GDM1 (cell line): ENCODE measurements around the gene PKN1.
"Not testable (repeated sequence)": the region's sequence is repeated elsewhere in the genome, so short reads cannot be mapped to it uniquely, and the experiment has no call there.

ENCODE experiments used
- DNase-seq: peaks from one replicate; lab custom pipeline; 2025; lab: John Stamatoyannopoulos, UW

Gene PKN1

GRCh38 chr19:14430712-14431111, 2.4 kb upstream of the PKN1 start:
- DNase-seq = no peak

- DNase-seq = no peak
These were observed 722 bp downstream of the PKN1 start for GRCh38 chr19:14433554-14434501.

DNA sequence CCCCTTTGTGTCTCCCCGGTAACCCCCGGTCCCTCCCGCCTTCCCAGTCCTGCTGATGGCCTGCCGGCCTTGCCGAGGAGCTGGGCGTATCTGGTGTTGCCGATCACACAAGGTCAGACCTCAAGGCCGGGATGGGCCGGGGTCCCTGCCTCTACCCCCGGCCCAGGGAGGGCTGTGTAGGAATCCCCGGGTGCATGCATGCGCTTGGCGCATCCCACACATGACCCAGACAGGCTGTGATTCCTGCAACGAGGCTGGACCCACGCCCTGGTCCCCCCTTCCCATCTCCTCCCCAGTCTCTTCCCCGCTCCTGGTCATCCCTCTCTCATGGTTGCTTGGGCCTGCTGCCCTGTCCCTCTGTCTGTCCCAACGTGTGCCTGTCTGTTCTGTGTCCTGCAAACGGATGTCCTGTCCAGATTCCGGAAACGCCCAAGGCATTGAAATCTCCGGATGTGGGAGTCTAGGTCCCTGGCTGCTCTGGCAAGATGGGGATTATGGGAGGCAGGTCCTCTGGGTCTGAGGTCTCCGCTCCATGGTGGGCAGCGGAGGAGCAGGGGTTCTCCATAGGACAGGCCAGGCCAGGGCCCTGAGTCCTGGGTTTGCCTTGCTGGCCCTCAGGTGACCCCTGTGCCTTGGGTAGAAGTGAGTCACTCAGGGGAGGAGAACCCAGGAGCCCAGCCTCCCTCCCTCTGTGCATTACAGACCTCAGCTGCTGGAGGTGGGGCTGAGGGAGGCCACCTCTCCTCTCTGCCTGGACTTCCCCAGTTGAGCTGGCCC, 1.6 kb downstream of the PKN1 start:
- DNase-seq = no peak

DNA sequence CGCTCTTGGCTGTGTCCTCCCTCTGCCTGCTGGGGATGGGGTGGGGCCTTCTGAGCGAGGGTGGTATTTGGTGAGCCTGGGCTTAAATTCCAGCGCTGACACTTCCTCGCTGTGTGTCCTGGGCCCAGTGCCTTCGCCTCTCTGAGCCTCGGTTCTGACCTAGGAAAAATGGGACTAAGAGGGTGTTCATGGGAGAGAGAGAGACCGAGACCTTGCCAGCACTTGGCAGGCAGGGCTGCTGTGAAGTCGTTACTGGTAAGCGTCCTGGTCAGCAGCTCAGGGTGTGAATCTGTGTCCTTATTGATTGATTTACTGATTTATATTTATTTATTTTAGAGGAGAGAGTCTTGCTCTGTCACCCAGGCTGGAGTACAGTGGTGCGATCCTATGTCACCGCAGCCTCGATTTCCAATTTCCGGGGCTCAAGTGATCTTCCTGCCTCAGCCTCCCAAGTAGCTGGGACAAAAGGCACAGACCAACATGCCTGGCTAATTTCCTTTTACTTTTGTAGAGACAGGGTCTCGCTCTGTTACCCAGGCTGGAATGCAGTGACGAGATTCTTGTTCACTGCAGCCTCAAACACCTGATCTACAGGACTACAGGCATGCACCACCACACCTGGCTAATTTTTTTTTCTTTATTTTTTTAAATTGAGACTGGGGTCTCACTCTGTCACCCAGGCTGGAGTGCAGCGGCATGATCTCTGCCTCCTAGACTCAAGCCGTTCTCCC, 2.4 kb downstream of the PKN1 start:
- no peak for DNase-seq

DNA sequence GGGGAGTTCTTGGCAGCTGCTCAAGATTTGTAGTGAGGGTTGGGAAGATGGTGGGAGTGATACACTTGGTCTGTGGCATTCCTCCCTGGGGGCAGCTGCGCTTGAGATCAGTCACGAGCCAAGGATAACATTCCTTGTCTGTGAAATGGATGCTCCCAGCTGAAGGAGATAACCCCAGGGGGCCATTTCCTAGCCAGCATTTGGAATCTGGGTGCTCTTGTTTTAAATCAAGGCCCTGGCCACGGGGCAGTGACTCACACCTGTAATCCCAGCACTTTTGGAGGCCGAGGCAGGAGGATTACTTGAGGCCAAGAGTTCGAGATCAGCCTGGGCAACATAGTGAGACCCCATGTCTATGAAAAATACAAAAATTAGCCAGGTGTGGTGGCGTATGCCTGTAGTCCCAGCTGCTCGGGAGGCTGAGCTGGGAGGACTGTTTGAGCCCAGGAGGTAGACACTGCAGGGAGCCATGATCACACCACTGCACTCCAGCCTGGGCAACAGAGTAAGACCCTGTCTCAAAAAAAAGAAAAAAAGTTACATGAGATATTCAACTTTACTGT, 4.6 kb downstream of the PKN1 start:
- no peak for DNase-seq

DNA sequence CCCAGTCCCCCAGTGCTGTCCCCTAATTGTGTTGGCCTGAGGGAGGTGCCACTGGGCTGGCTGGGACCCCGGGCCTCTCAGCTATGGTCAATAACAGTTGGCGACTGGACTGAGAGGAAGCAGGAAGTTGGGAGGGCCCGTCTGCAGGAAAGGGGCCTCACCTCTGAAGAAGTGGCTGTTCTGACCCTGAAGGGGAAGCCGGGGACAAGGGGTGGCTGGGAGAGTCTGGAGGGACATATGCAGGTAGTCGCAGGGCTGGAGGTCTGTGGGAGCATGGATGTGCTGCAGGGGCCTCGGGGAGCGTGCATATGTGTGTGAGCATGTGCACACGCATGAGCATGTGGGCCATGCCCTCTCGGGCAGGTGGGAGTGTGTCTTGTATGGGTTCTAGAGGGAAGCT, 5.9 kb downstream of the PKN1 start:
- peak; percentile 13 for DNase-seq

- DNase-seq = peak; percentile 89
These were observed 6.9 kb downstream of the PKN1 start for GRCh38 chr19:14440049-14440448.

DNA sequence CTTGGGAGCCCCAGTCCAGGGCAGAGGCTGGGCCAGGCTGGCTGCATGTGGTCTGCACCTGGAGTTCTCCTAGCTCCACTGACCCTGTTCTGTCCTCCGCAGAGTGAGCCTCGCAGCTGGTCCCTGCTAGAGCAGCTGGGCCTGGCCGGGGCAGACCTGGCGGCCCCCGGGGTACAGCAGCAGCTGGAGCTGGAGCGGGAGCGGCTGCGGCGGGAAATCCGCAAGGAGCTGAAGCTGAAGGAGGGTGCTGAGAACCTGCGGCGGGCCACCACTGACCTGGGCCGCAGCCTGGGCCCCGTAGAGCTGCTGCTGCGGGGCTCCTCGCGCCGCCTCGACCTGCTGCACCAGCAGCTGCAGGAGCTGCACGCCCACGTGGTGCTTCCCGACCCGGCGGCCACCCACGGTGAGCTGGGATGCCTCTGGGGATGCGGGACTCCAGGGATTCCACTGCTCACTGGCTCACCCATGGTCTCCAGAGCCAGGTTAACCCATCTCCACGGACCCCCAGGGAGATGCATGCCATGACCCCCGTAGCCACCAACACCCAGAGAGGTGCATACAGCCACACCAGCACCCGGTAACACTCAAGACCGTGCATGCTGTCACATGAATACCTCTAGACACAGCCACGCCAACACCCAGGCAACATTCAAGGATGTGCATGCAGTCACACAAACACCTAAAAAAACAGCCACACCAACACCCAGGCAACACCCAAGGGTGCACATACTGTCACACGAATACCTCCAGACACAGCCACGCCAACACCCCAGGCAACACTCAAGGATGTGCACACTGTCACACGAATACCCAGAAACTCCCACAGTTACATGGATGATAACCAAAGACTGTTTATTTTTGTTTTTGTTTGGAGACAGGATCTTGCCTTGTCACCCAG, 8.2 kb downstream of the PKN1 start:
- DNase-seq = no peak

DNA sequence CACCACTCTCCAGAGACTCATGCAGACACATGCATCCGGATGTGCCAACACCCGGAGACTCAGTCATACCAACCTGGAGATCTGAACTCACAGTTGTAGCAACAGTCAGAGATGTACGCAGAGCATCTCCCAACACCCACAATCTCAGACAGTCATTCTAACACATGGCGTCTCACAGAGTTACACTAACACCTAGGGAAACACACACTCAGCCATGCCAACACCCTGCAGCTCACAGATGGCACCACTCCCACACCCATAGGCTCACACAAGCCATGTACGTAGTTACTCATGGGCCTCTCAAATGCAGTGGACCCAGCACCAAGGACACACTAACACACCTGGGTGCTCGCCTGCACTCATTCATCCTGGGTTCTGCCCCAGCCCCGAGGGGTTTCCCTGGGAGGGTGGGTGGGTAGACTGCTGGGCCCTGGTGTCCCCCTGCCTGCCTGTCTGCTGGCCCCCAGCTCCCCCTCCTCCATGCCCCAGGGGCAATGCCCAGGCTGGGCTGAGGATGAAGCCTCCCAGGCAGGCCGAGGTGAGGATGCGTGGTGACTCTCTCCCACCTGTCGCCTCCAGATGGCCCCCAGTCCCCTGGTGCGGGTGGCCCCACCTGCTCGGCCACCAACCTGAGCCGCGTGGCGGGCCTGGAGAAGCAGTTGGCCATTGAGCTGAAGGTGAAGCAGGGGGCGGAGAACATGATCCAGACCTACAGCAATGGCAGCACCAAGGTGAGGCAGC, 10.0 kb downstream of the PKN1 start:
- DNase-seq = no peak

DNA sequence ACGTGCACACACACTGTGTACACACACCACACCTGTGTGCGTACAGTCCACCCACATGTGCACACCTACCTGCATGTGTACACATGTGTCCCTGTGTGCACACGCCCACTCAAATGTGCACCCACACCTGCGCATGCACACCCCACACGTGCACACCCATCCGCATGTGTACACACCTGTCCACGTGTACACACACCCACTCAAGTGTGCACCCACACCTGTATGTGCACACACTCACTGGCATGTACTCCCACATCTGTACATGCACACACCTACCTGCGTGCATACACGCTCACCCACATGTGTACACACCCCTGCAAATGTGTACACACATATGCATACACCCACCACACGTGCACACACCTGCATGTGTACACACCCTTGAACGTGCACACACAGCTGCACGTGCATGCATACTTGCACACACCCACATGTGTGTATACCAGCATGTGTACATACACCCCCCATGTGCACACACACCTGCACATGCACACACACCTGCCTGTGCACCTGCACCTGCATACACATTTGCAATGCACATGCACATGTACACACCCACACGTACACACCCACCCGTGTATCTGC, 10.6 kb downstream of the PKN1 start:
- no peak for DNase-seq

DNA sequence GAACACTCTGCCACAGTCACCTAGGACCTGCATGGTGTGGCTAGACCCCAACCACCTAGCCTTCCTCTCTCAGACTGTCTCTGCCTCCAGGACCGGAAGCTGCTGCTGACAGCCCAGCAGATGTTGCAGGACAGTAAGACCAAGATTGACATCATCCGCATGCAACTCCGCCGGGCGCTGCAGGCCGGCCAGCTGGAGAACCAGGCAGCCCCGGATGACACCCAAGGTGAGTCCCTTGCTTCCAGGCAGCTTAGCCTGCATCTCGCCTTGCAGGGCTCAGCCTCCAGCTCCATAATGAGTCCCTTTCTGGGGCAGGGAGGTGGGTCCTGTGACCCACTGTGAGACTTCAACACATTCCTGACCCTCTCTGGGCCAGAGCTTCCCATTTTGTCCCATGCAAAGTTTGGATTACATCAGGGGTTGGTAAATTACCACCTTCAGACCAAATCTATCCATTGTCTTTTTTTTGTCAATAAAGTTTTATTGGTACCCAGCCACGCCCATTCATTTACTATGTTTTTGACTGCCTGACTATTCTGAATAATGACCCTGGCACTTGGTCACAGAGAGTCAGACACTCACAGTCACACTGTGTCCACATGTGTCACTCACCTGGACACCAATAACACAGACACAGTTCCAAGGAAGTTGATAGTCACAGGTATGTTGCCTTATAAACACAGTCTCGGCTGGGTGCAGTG, 13.4 kb downstream of the PKN1 start:
- no peak for DNase-seq

GRCh38 chr19:14449321-14449720, 16.2 kb downstream of the PKN1 start:
- no peak for DNase-seq

DNA sequence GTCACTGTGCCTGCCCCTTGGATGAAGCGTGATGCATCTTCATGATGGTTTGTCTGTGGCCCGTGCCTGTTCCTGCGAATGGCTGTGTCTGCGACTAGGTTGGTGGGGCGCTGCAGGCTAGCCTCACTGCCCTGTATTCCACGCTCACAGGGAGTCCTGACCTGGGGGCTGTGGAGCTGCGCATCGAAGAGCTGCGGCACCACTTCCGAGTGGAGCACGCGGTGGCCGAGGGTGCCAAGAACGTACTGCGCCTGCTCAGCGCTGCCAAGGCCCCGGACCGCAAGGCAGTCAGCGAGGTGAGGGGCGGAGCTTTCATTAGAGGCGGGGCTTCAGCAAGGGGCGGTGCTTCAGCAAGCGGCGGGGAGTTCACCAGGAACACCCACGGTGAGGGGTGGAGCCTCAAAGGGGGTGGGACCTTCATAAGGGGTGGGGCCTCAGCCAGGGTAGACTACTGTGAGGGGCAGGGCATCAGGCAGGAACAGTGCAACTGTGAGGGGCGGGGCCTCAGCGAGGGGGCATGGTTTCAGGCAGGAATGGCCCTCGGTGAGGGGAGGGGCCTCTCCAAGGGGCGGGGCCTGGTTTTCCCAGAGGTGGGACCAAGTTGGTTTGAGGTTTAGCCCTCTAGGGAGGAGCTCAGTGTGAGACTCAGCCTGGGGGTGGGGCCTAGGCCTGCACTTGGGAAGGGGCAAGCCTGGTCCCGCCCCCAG, 17.2 kb downstream of the PKN1 start:
- DNase-seq = peak; percentile 60

GRCh38 chr19:14450876-14451275, 17.8 kb downstream of the PKN1 start:
- DNase-seq = no peak

GRCh38 chr19:14452303-14452702, 19.2 kb downstream of the PKN1 start:
- DNase-seq = not testable (repeated sequence)

- DNase-seq = no peak
These were observed 26.6 kb downstream of the PKN1 start for GRCh38 chr19:14459703-14460102.

GRCh38 chr19:14460935-14461334, 27.8 kb downstream of the PKN1 start:
- DNase-seq = no peak

- DNase-seq = not testable (repeated sequence)
These were observed 29.3 kb downstream of the PKN1 start for GRCh38 chr19:14462401-14462800.

DNA sequence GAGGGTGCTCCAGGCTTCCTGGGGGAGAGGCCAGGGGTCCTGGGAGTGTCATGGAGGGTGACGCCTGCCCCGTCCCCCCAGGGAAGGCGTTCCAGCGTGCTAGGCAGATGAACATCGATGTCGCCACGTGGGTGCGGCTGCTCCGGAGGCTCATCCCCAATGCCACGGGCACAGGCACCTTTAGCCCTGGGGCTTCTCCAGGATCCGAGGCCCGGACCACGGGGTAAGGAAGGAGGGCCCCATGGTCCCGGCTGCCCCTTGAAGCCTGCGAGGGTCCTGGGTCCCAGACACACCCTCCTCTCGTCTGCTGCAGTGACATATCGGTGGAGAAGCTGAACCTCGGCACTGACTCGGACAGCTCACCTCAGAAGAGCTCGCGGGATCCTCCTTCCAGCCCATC, 30.6 kb downstream of the PKN1 start:
- no peak for DNase-seq
